Measurements from ENCODE around the gene CADM2.

DNA sequence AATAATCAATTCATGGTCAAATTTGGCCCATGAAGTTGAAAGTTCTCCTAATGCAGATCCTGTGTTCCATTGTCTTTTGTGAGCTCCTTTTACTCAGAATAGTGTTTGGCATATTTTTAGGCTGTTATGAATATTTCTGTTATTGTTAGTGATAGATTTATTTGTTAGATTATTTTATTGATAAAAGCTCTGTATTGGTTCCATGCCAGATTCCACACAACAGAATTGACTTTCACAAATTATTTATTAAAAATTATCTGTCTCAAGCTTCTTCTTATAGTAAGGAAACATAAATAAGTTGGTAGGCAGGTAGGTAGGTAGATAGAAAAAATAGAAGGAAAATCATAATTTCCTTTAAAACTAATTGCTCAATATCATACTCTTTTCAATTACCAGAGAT, 557.4 kb downstream of the CADM2 start:
- TF ChIP-seq ZNF248 (tag by site-specific recombination; IDR thresholded peaks at IDR 0.05) = no peak
- no peak for TF ChIP-seq CTCF (tag by site-specific recombination; IDR thresholded peaks at IDR 0.05)
- TF ChIP-seq ZNF211 (tag by site-specific recombination; IDR thresholded peaks at IDR 0.05; ENCODE audit: low read depth) = no peak
- no peak for TF ChIP-seq ZNF302 (tag by site-specific recombination; IDR thresholded peaks at IDR 0.05; ENCODE audit: low read depth)
- no peak for TF ChIP-seq MEIS1 (CRISPR knock-in tag; IDR thresholded peaks at IDR 0.05; ENCODE audit: borderline replicate concordance)
